H1 (cell line): ENCODE measurements around the gene LYRM4. TPM values are rescaled to one million over a fixed set of nuclear protein-coding genes. Genes with fewer than 3 reads are reported as not detected.

Experiments used
- CTCF ChIA-PET: fragments of 300-600 bp; sonication (Branson Sonifier 250); formaldehyde crosslinking; loops from one replicate; lab custom pipeline; 2021; ENCODE audit not compliant: partially characterized antibody; lab: Charles Lee
- POLR2A ChIA-PET: fragments of 300-600 bp; sonication (Branson Sonifier 250); formaldehyde crosslinking; loops from one replicate; lab custom pipeline; 2021; ENCODE audit warnings: inconsistent platforms; ENCODE audit not compliant: partially characterized antibody; lab: Charles Lee
- DNase-seq, 2 experiments: peaks; one replicate each; pipeline versions ENCODE4 v3.0.0 to v3.0.0-alpha.2; 2010 to 2022; ENCODE audit warnings: low spot score in 2 of 2, low read depth in 1 of 2, mixed read lengths in 1 of 2
- FAIRE-seq: peaks from 2 replicates; lab custom pipeline; 2011; peaks lifted over from hg19 to GRCh38; lab: Jason Lieb, UNC
- H2AFZ ChIP-seq: 2 replicates; pipeline ENCODE4 v1.8.1; 2012; ENCODE audit warnings: low read length, inconsistent platforms
- H2AK5ac ChIP-seq: 2 replicates; pipeline ENCODE4 v1.6.1; 2013; ENCODE audit warnings: low read depth, low read length
- H2BK120ac ChIP-seq: replicated peaks from 2 replicates; pipeline ENCODE3; 2013; ENCODE audit warnings: low read depth, low read length, inconsistent platforms
- H2BK12ac ChIP-seq: 2 replicates; pipeline ENCODE4 v1.6.1; 2013; ENCODE audit warnings: low read depth, low read length
- H2BK15ac ChIP-seq: 2 replicates; pipeline ENCODE4 v1.6.1; 2013; ENCODE audit warnings: low read length
- H2BK20ac ChIP-seq: 2 replicates; pipeline ENCODE4 v1.6.1; 2013; ENCODE audit warnings: low read length
- H2BK5ac ChIP-seq: 2 replicates; pipeline ENCODE4 v1.6.1; 2013; ENCODE audit warnings: low read depth, low read length
- H3K14ac ChIP-seq: 2 replicates; pipeline ENCODE4 v1.6.1; 2013; ENCODE audit warnings: inconsistent platforms; ENCODE audit not compliant: insufficient read length
- H3K18ac ChIP-seq: 2 replicates; pipeline ENCODE4 v1.6.1; 2013; ENCODE audit warnings: low read length; ENCODE audit errors: extremely low read depth
- H3K23ac ChIP-seq: 2 replicates; pipeline ENCODE4 v1.6.1; 2013; ENCODE audit warnings: inconsistent platforms; ENCODE audit not compliant: insufficient read length
- H3K23me2 ChIP-seq: 2 replicates; pipeline ENCODE4 v1.6.1; 2013; ENCODE audit warnings: low read depth, low read length
- H3K27ac ChIP-seq: 2 replicates; pipeline ENCODE4 v1.6.1; 2011; ENCODE audit warnings: low read depth, low read length, inconsistent platforms
- H3K27me3 ChIP-seq, 4 experiments: replicated peaks in 1 of 4; 1 replicate in 1 of 4; 2 replicates in 3 of 4; pipeline versions ENCODE4 v1.6.1 to v1.8.1; 2011 to 2013; ENCODE audit warnings: low read length in 3 of 4, mild to moderate bottlenecking in 3 of 4, inconsistent platforms in 2 of 4, mixed read lengths in 2 of 4, moderate library complexity in 1 of 4; ENCODE audit not compliant: control insufficient read depth in 3 of 4, insufficient read depth in 3 of 4; ENCODE audit errors: extremely low read depth in 1 of 4
- H3K36me3 ChIP-seq, 4 experiments: 2 replicates each; pipeline versions ENCODE4 v1.6.1 to v1.8.1; 2011 to 2013; ENCODE audit warnings: mild to moderate bottlenecking in 4 of 4, low read length in 3 of 4, moderate library complexity in 2 of 4, control low read depth in 1 of 4, inconsistent platforms in 1 of 4; ENCODE audit not compliant: insufficient read depth in 4 of 4, control insufficient read depth in 2 of 4
- H3K4ac ChIP-seq: replicated peaks from 2 replicates; pipeline ENCODE3; 2013; ENCODE audit warnings: low read length, low read depth, mixed read lengths, inconsistent platforms; ENCODE audit not compliant: insufficient read length
- H3K4me1 ChIP-seq, 4 experiments: replicated peaks in 1 of 4; 1 replicate in 1 of 4; 2 replicates in 3 of 4; pipeline versions ENCODE4 v1.6.1 to v1.8.1; 2011 to 2013; ENCODE audit warnings: low read length in 3 of 4, inconsistent platforms in 2 of 4, mixed read lengths in 1 of 4; ENCODE audit not compliant: insufficient read depth in 4 of 4, control insufficient read depth in 3 of 4
- H3K4me2 ChIP-seq, 2 experiments: 2 replicates each; pipeline versions ENCODE4 v1.6.1 to v1.8.1; 2011 to 2013; ENCODE audit warnings: low read depth in 2 of 2, low read length in 2 of 2, control low read depth in 1 of 2, inconsistent platforms in 1 of 2, mild to moderate bottlenecking in 1 of 2; ENCODE audit not compliant: insufficient read depth in 1 of 2
- H3K4me3 ChIP-seq, 4 experiments: fragments of 200-600, 300-600 bp in 1 of 4; sonication (generic), shearing (Covaris generic), sonication (Bioruptor Twin) in 1 of 4; 2 replicates each; pipeline versions ENCODE4 v1.5.1 to v1.8.1; 2011 to 2016; ENCODE audit warnings: low read length in 4 of 4, low read depth in 3 of 4, control low read depth in 2 of 4, inconsistent platforms in 2 of 4, mild to moderate bottlenecking in 2 of 4, mixed read lengths in 1 of 4, moderate library complexity in 1 of 4; ENCODE audit not compliant: insufficient read depth in 2 of 4; ENCODE audit errors: extremely low read depth in 1 of 4
- H3K56ac ChIP-seq: replicated peaks from 2 replicates; pipeline ENCODE3; 2013; ENCODE audit warnings: low read depth, mild to moderate bottlenecking, mixed read lengths, low read length, inconsistent platforms; ENCODE audit not compliant: insufficient read length
- H3K79me1 ChIP-seq: 2 replicates; pipeline ENCODE4 v1.6.1; 2013; ENCODE audit warnings: low read depth, low read length, control low read depth
- H3K79me2 ChIP-seq, 2 experiments: 2 replicates each; pipeline versions ENCODE4 v1.6.1 to v1.8.1; 2012 to 2013; ENCODE audit warnings: low read length in 2 of 2, mild to moderate bottlenecking in 2 of 2, inconsistent platforms in 1 of 2; ENCODE audit not compliant: insufficient read depth in 2 of 2, control insufficient read depth in 1 of 2
- H3K9ac ChIP-seq, 4 experiments: replicated peaks in 1 of 4; 1 replicate in 1 of 4; 2 replicates in 3 of 4; pipeline versions ENCODE4 v1.6.1 to v1.8.1; 2011 to 2013; ENCODE audit warnings: low read depth in 3 of 4, low read length in 3 of 4, control low read depth in 2 of 4, mild to moderate bottlenecking in 2 of 4, moderate library complexity in 2 of 4, inconsistent platforms in 1 of 4; ENCODE audit errors: extremely low read depth in 1 of 4
- H3K9me3 ChIP-seq, 2 experiments: 2 replicates each; pipeline versions ENCODE4 v1.6.1 to v1.8.1; 2012 to 2013; ENCODE audit warnings: mild to moderate bottlenecking in 2 of 2, moderate library complexity in 2 of 2, control low read depth in 1 of 2, inconsistent platforms in 1 of 2, low read depth in 1 of 2, low read length in 1 of 2, mixed read lengths in 1 of 2; ENCODE audit not compliant: insufficient read depth in 2 of 2
- H4K20me1 ChIP-seq, 2 experiments: replicated peaks in 1 of 2; 2 replicates each; pipeline versions ENCODE3 to v1.8.1; 2011 to 2013; ENCODE audit warnings: inconsistent platforms in 2 of 2, low read length in 2 of 2, mild to moderate bottlenecking in 1 of 2; ENCODE audit not compliant: insufficient read depth in 2 of 2, control insufficient read depth in 1 of 2
- H4K5ac ChIP-seq: 2 replicates; pipeline ENCODE4 v1.6.1; 2013; ENCODE audit warnings: low read length, low read depth, mixed read lengths, inconsistent platforms; ENCODE audit not compliant: insufficient read length
- H4K8ac ChIP-seq: 2 replicates; pipeline ENCODE4 v1.8.0; 2013; ENCODE audit warnings: mild to moderate bottlenecking, moderate library complexity, low read length, inconsistent platforms; ENCODE audit not compliant: insufficient read depth; ENCODE audit errors: extremely low read depth
- H4K91ac ChIP-seq: replicated peaks from 2 replicates; pipeline ENCODE3; 2013; ENCODE audit warnings: low read length, mixed read lengths, inconsistent platforms; ENCODE audit not compliant: insufficient read length
- ASH2L ChIP-seq: fragments of 200-600, 300-600 bp; sonication (generic); IDR thresholded peaks from one replicate; pipeline ENCODE4 v1.7.1; 2017; ENCODE audit warnings: low read length
- BCL11A ChIP-seq, 2 experiments: IDR thresholded peaks; one replicate each; pipeline ENCODE4 v1.6.1; 2011; ENCODE audit warnings: low read depth in 2 of 2, low read length in 2 of 2, mild to moderate bottlenecking in 2 of 2
- CHD1 ChIP-seq: IDR thresholded peaks from 2 replicates; pipeline ENCODE4 v1.6.1; 2012; ENCODE audit warnings: low read depth, low read length, improper control_type of control experiment
- CTBP2 ChIP-seq: IDR thresholded peaks from 2 replicates; pipeline ENCODE4 v1.7.0; 2011; ENCODE audit warnings: borderline replicate concordance, mild to moderate bottlenecking, moderate library complexity, mixed read lengths, low read length; ENCODE audit not compliant: insufficient read depth, insufficient read length
- HDAC6 ChIP-seq: IDR thresholded peaks from one replicate; pipeline ENCODE4 v1.7.1; 2012; ENCODE audit warnings: low read depth, mild to moderate bottlenecking, inconsistent platforms, low read length, moderate library complexity
- JUN ChIP-seq: IDR thresholded peaks from 2 replicates; pipeline ENCODE4 v1.6.1; 2011; ENCODE audit warnings: low read depth, mild to moderate bottlenecking, improper control_type of control experiment, low read length
- MAX ChIP-seq: IDR thresholded peaks from 2 replicates; pipeline ENCODE4 v1.6.1; 2012; ENCODE audit warnings: inconsistent platforms
- RAD21 ChIP-seq, 2 experiments: IDR thresholded peaks in 1 of 2; conservative IDR thresholded peaks in 1 of 2; 2 replicates each; pipeline ENCODE4 v1.6.1; 2011; ENCODE audit warnings: low read depth in 2 of 2, low read length in 2 of 2, improper control_type of control experiment in 1 of 2, inconsistent platforms in 1 of 2, mild to moderate bottlenecking in 1 of 2, moderate library complexity in 1 of 2
- RFX5 ChIP-seq: IDR thresholded peaks from 2 replicates; pipeline ENCODE4 v1.6.1; 2011; ENCODE audit warnings: low read depth, low read length, improper control_type of control experiment, borderline replicate concordance
- SIRT6 ChIP-seq: IDR thresholded peaks from one replicate; pipeline ENCODE4 v1.7.1; 2012; ENCODE audit warnings: low read length, inconsistent platforms
- TAF7 ChIP-seq: optimal IDR thresholded peaks from 2 replicates; pipeline ENCODE3; 2011; ENCODE audit warnings: low read depth, mild to moderate bottlenecking, inconsistent platforms, low read length, moderate library complexity, borderline replicate concordance
- USF2 ChIP-seq: IDR thresholded peaks from 2 replicates; pipeline ENCODE4 v1.6.1; 2011; ENCODE audit warnings: low read length, improper control_type of control experiment
- WGBS, 2 experiments: shearing (Covaris generic) in 1 of 2; methylation state at CpG; one replicate each; pipeline versions ENCODE4 v1.1.6 to v1.1.7; 2013 to 2015; ENCODE audit warnings: low lambda C conversion rate in 2 of 2, mixed read lengths in 2 of 2, inconsistent platforms in 1 of 2, low coverage in 1 of 2, missing lambda C conversion rate in 1 of 2; ENCODE audit not compliant: insufficient replicate concordance in 2 of 2, insufficient coverage in 1 of 2, insufficient read length in 1 of 2; ENCODE audit errors: extremely low coverage in 1 of 2, missing lambda C conversion rate in 1 of 2; 5-methylcytosine and 5-hydroxymethylcytosine counted together
- polyA plus RNA-seq, 7 experiments: library from polyadenylated mRNA; depleted of rRNA in 3 of 7; stranded (reverse) in 5 of 7; unstranded in 2 of 7; fragments of >200 nt in 5 of 7; fragments of 200-250 nt in 2 of 7; gene quantifications; 1 replicate in 5 of 7; 2 replicates in 1 of 7; 4 replicates in 1 of 7; pipeline versions ENCODE4 v1.2.1 to v1.2.3, GENCODE V29; 2011 to 2013; ENCODE audit warnings: missing spikeins in 2 of 7, mixed read lengths in 2 of 7
- total RNA-seq: library from RNA; stranded (reverse); fragmentation: NEBNext Ultra II Directional; extraction: Animal tissue kit (Norgen Biotek cat#: 25700); gene quantifications from 2 replicates; pipeline ENCODE4 v1.2.1, GENCODE V29; 2021

LYRM4 gene
- total and polyA plus RNA-seq, 2 of the 8 experiments (the other 6 are each of a cell fraction or from before 2014, with no cell fraction given), result 56.6 to 62.8 TPM

- ChIA-PET POLR2A (no interaction called here), CTCF (interaction anchor here (0.7 to 14.2 kb wide), 4 partner anchors 9 to 153 kb away, joined by 3 to 256 read pairs (median 4); no protein-coding TSS in a partner anchor)
- H2AFZ ChIP-seq, result no peak overlapping the region
- no peak overlapping the region for H3K4me2 ChIP-seq
- H4K8ac ChIP-seq, result no peak overlapping the region
- H3K79me2 ChIP-seq, result no peaks in the 10 kb centered on the region
- H3K27me3 ChIP-seq, result no peaks in the 10 kb centered on the region
- H4K20me1 ChIP-seq, result peaks cover 0 to 9% of the 10 kb centered on the region in 2 experiments
- H3K27ac ChIP-seq, result no peak overlapping the region
- no peaks in the 10 kb centered on the region for H3K9me3 ChIP-seq
- no peak overlapping the region for H2BK20ac ChIP-seq
- H3K23me2 ChIP-seq, result no peaks in the 10 kb centered on the region
- no peak overlapping the region for H2BK12ac ChIP-seq
- FAIRE-seq, result no peak
- no peaks in the 10 kb centered on the region for H3K4me1 ChIP-seq
- H3K36me3 ChIP-seq, result no peaks in the 10 kb centered on the region
- WGBS, 2 experiments, result 87% methylated on average over 6 of the region's 6 CpGs; no CpG with 5 or more reads in 1 of the 2 experiments
- H2AK5ac ChIP-seq, result no peak overlapping the region
- H3K23ac ChIP-seq, result no peak overlapping the region
- no peak overlapping the region for H3K18ac ChIP-seq
- H3K79me1 ChIP-seq, result no peaks in the 10 kb centered on the region
- H4K5ac ChIP-seq, result no peak overlapping the region
- no peak overlapping the region for H3K14ac ChIP-seq
- no peak overlapping the region for H2BK120ac ChIP-seq
- no peak overlapping the region for H3K56ac ChIP-seq
- no peak for DNase-seq
- no peak overlapping the region for H4K91ac ChIP-seq
- H3K4ac ChIP-seq, result no peak overlapping the region
- no peak overlapping the region for H3K9ac ChIP-seq
- no peak overlapping the region for H2BK5ac ChIP-seq
- no peak overlapping the region for H3K4me3 ChIP-seq
- H2BK15ac ChIP-seq, result no peak overlapping the region
- no peak for TF ChIP-seq CHD1
- TF ChIP-seq RFX5, result no peak
- no peak for TF ChIP-seq BCL11A (IDR thresholded peaks at IDR 0.05; ENCODE audit: low read depth in 2 of 2, low read length in 2 of 2)
- no peak for TF ChIP-seq MAX
- TF ChIP-seq RAD21 (IDR thresholded peaks at IDR 0.05 in 1 of 2, conservative IDR thresholded peaks at IDR 0.05 in 1 of 2; ENCODE audit: low read depth in 2 of 2, low read length in 2 of 2), result no peak
- no peak for TF ChIP-seq CTBP2
- no peak for TF ChIP-seq HDAC6
- TF ChIP-seq TAF7, result no peak
- no peak for TF ChIP-seq JUN
- TF ChIP-seq USF2, result no peak
- no peak for TF ChIP-seq ASH2L
- no peak for TF ChIP-seq SIRT6
Observed at GRCh38 chr6:5149159-5149704, 111.5 kb downstream of the LYRM4 start.
